NCI-H1930 (cell line): ENCODE data around the gene SNCG.

Source experiments
- DNase-seq, 2 experiments: peaks; one replicate each; lab custom pipeline; 2025; lab: John Stamatoyannopoulos, UW

Gene SNCG

GRCh38 chr10:86960863-86961434 lies 2.5 kb downstream of the SNCG start:
- no peak for DNase-seq

- DNase-seq: no peak
Measured at GRCh38 chr10:86961481-86962091, 3.2 kb downstream of the SNCG start.

- DNase-seq: no peak
Measured at GRCh38 chr10:86962136-86962980, 4.0 kb downstream of the SNCG start.

- no peak for DNase-seq
Measured at GRCh38 chr10:86962981-86963310, 4.5 kb downstream of the SNCG start.

GRCh38 chr10:86963341-86963919 lies 5.0 kb downstream of the SNCG start:
- DNase-seq: no peak

GRCh38 chr10:86964061-86964846 lies 5.9 kb downstream of the SNCG start:
- no peak for DNase-seq

- no peak for DNase-seq
Measured at GRCh38 chr10:86964847-86965190, 6.4 kb downstream of the SNCG start.

- no peak for DNase-seq
Measured at GRCh38 chr10:86965986-86966654, 7.7 kb downstream of the SNCG start.

- DNase-seq: no peak
Measured at GRCh38 chr10:86967481-86967941, 9.1 kb downstream of the SNCG start.

- DNase-seq: no peak
Measured at GRCh38 chr10:86968271-86968993, 10.0 kb downstream of the SNCG start, which contains the start of gene ADIRF. TSS of gene ADIRF (plus strand) at chr10:86968482. CDS start at chr10:86968545, 63 bp downstream.

GRCh38 chr10:86968994-86969355 lies 10.6 kb downstream of the SNCG start:
- DNase-seq: no peak

GRCh38 chr10:86969421-86970041 lies 11.1 kb downstream of the SNCG start:
- DNase-seq: no peak

GRCh38 chr10:86970162-86970981 lies 12.0 kb downstream of the SNCG start:
- DNase-seq: no peak

- DNase-seq: no peak
Measured at GRCh38 chr10:86970982-86971231, 12.5 kb downstream of the SNCG start.

- DNase-seq: peak; percentile 67 to 69
Measured at GRCh38 chr10:86971232-86971991, 13.0 kb downstream of the SNCG start.

- DNase-seq: no peak
Measured at GRCh38 chr10:86972613-86973380, 14.4 kb downstream of the SNCG start.

GRCh38 chr10:86974484-86974883 lies 16.1 kb downstream of the SNCG start:
- DNase-seq: no peak

- no peak for DNase-seq
Measured at GRCh38 chr10:86976362-86977056, 18.1 kb downstream of the SNCG start.
